Activated B cell treated with CpG ODN at 0.5 μM for 24 hours (primary cell): ENCODE measurements around the gene LIAS. TPM values are rescaled to one million over a fixed set of nuclear protein-coding genes. Genes with fewer than 3 reads are reported as not detected.

Source experiments
- ATAC-seq: fragments of 200-7000 bp; cut with Tn5 transposase; one replicate; pipeline ENCODE4 v1.10.0; 2021; ENCODE audit warnings: low read depth, mild to moderate bottlenecking, moderate library complexity
- CTCF ChIA-PET: fragments of 350-600 bp; sonication (Branson Sonifier 250); formaldehyde crosslinking; loops from one replicate; lab custom pipeline; 2021; ENCODE audit warnings: antibody characterized with exemption; lab: Charles Lee
- POLR2A ChIA-PET: fragments of 350-600 bp; sonication (Branson Sonifier 250); formaldehyde crosslinking; loops from one replicate; lab custom pipeline; 2021; ENCODE audit warnings: antibody characterized with exemption; lab: Charles Lee
- DNase-seq: peaks from one replicate; pipeline ENCODE4 v3.0.0; 2022
- H3K27ac Mint-ChIP-seq: one replicate; pipeline ENCODE4 v1.8.0; 2020; ENCODE audit warnings: mixed read lengths
- H3K27me3 Mint-ChIP-seq: one replicate; pipeline ENCODE4 v1.8.0; 2021; ENCODE audit warnings: mixed read lengths
- H3K36me3 Mint-ChIP-seq: one replicate; pipeline ENCODE4 v1.8.0; 2021; ENCODE audit warnings: low read depth, mixed read lengths
- H3K4me1 Mint-ChIP-seq: one replicate; pipeline ENCODE4 v1.8.0; 2021; ENCODE audit warnings: mixed read lengths
- H3K4me3 Mint-ChIP-seq: one replicate; pipeline ENCODE4 v1.8.0; 2020; ENCODE audit warnings: mild to moderate bottlenecking, mixed read lengths
- H3K9me3 Mint-ChIP-seq: one replicate; pipeline ENCODE4 v1.8.0; 2020; ENCODE audit warnings: mixed read lengths
- intact Hi-C: fragments of 100-400 bp; cut with micrococcal nuclease; formaldehyde crosslinking; loops from one replicate; pipeline ENCODE4 v1.15.1; 2024
- total RNA-seq: library from RNA; stranded (reverse); gene quantifications from 2 replicates; pipeline ENCODE4 v1.2.3, GENCODE V29; 2022
- TF ChIP-seq, protein P1 (sequence below): fragments of 200-600 bp; IDR thresholded peaks from one replicate; pipeline ENCODE4 v1.8.0; 2022; ENCODE audit warnings: antibody characterized with exemption, mild to moderate bottlenecking

LIAS gene
- total RNA-seq, 1 donor from 2014 or later, result 20.5 TPM

GRCh38 chr4:39435659-39436563 is 22.9 kb upstream of the LIAS start:
- intact Hi-C loops, result no loop called here
- TF ChIP-seq, protein P1, sequence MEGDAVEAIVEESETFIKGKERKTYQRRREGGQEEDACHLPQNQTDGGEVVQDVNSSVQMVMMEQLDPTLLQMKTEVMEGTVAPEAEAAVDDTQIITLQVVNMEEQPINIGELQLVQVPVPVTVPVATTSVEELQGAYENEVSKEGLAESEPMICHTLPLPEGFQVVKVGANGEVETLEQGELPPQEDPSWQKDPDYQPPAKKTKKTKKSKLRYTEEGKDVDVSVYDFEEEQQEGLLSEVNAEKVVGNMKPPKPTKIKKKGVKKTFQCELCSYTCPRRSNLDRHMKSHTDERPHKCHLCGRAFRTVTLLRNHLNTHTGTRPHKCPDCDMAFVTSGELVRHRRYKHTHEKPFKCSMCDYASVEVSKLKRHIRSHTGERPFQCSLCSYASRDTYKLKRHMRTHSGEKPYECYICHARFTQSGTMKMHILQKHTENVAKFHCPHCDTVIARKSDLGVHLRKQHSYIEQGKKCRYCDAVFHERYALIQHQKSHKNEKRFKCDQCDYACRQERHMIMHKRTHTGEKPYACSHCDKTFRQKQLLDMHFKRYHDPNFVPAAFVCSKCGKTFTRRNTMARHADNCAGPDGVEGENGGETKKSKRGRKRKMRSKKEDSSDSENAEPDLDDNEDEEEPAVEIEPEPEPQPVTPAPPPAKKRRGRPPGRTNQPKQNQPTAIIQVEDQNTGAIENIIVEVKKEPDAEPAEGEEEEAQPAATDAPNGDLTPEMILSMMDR, result no peak
- ChIA-PET CTCF (interaction anchor here (0.7 kb wide), 1 partner anchor 17 kb away, joined by 4 read pairs; no protein-coding TSS in a partner anchor), POLR2A (no interaction called here)
- Mint-ChIP-seq H3K27ac (no peak overlapping the region), H3K4me3 (no peak overlapping the region), H3K9me3 (no peaks in the 10 kb centered on the region), H3K27me3 (peaks cover 2% of the 10 kb centered on the region), H3K4me1 (no peaks in the 10 kb centered on the region), H3K36me3 (no peaks in the 10 kb centered on the region)
- no peak for DNase-seq
- no peak for ATAC-seq

DNA sequence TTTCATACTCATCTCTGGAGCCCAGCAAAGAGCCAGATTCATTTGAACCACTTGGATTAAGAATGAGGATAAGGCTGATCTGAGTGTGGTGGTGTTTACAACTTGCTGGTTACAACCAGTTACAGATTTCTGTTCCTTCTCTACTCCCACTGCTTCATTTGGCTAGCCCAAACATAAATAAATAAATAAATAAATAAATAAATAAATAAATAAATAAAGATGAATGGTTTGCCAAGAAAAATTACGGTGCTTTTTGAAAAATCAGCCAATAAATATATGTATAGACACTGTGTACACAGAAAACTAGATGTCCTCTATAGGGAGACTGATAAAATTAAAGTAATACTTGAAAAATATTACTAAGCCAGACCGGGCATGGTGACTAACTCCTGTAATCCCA is 17.3 kb upstream of the LIAS start:
- Mint-ChIP-seq H3K4me1 (peaks cover 6% of the 10 kb centered on the region), H3K4me3 (no peak overlapping the region), H3K36me3 (no peaks in the 10 kb centered on the region), H3K27ac (no peak overlapping the region), H3K27me3 (peaks cover 2% of the 10 kb centered on the region), H3K9me3 (no peaks in the 10 kb centered on the region)
- CTCF ChIA-PET, result no interaction called here
- POLR2A ChIA-PET, result no interaction called here
- no peak for DNase-seq
- TF ChIP-seq, protein P1, result no peak
- intact Hi-C loops, result no loop called here
- no peak for ATAC-seq

- intact Hi-C loops, result no loop called here
These were observed 15.9 kb upstream of the LIAS start for GRCh38 chr4:39442998-39443397.

DNA sequence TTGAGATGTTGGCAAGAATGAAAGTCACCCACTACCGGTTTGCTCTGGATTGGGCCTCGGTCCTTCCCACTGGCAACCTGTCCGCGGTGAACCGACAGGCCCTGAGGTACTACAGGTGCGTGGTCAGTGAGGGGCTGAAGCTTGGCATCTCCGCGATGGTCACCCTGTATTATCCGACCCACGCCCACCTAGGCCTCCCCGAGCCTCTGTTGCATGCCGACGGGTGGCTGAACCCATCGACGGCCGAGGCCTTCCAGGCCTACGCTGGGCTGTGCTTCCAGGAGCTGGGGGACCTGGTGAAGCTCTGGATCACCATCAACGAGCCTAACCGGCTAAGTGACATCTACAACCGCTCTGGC is 12.4 kb upstream of the LIAS start:
- ChIA-PET CTCF (interaction anchor here (0.8 to 2.8 kb wide), 4 partner anchors 10 to 80 kb away, joined by 3 to 9 read pairs (median 4); partner anchors contain the start of genes LIAS and RPL9), POLR2A (interaction anchor here (0.6 to 3.7 kb wide), 12 partner anchors 8 to 682 kb away, joined by 3 to 94 read pairs (median 5); partner anchors contain the start of genes LIAS, RFC1, RPL9 and SMIM14)
- no peaks in the 10 kb centered on the region for H3K27me3 Mint-ChIP-seq
- intact Hi-C loops, result loop anchor here (2.0 to 5.0 kb wide), 4 partner anchors 80 to 686 kb away; partner anchors contain the start of genes RFC1 and WDR19
- H3K4me3 Mint-ChIP-seq, result peak overlapping the region; percentile 83
- TF ChIP-seq, protein P1, result no peak
- DNase-seq (no peak), ATAC-seq (no peak)
- H3K4me1 Mint-ChIP-seq, result peaks cover 27% of the 10 kb centered on the region
- peak overlapping the region; percentile 90 for H3K27ac Mint-ChIP-seq
- no peaks in the 10 kb centered on the region for H3K9me3 Mint-ChIP-seq
- peaks cover 17% of the 10 kb centered on the region for H3K36me3 Mint-ChIP-seq

More at GRCh38 chr4:39442998-39443397, 15.9 kb upstream of the LIAS start:
- Mint-ChIP-seq H3K27me3 (peaks cover 2% of the 10 kb centered on the region), H3K27ac (no peak overlapping the region), H3K4me3 (no peak overlapping the region), H3K9me3 (no peaks in the 10 kb centered on the region), H3K36me3 (no peaks in the 10 kb centered on the region), H3K4me1 (peaks cover 20% of the 10 kb centered on the region)
- DNase-seq (no peak), ATAC-seq (no peak)
- POLR2A ChIA-PET, result no interaction called here
- TF ChIP-seq, protein P1, result no peak
- CTCF ChIA-PET, result no interaction called here
